ENCODE measurements around the gene DLG2.
A peak's percentile ranks its signal among the peaks of the same experiment; 100 is the strongest.
"Not testable (repeated sequence)": the region's sequence is repeated elsewhere in the genome, so short reads cannot be mapped to it uniquely, and the experiment has no call there.

The DLG2 gene

GRCh38 chr11:85027346-85027745 lies 599.8 kb downstream of the DLG2 start:
- TF ChIP-seq CTCF (IDR thresholded peaks at IDR 0.05; ENCODE audit: borderline replicate concordance, insufficient read depth, low read depth, low read length) = no peak

GRCh38 chr11:85021058-85021457 lies 606.1 kb downstream of the DLG2 start:
- H3K4me3 ChIP-seq (ENCODE audit: low read depth, low read length) = no peak overlapping the region
- TF ChIP-seq CTCF (IDR thresholded peaks at IDR 0.05; ENCODE audit: borderline replicate concordance, insufficient read depth, low read depth, low read length) = no peak

More at GRCh38 chr11:85027346-85027745, 599.8 kb downstream of the DLG2 start:
- no peak overlapping the region for H3K4me3 ChIP-seq (ENCODE audit: low read depth, low read length)

GRCh38 chr11:84993386-84993785 lies 633.8 kb downstream of the DLG2 start:
- TF ChIP-seq CTCF (IDR thresholded peaks at IDR 0.05; ENCODE audit: borderline replicate concordance, insufficient read depth, low read depth, low read length) = peak; percentile 42
- no peak overlapping the region for H3K4me3 ChIP-seq (ENCODE audit: low read depth, low read length)

GRCh38 chr11:84990141-84990540 lies 637.0 kb downstream of the DLG2 start:
- H3K4me3 ChIP-seq (ENCODE audit: low read depth, low read length) = no peak overlapping the region
- no peak for TF ChIP-seq CTCF (IDR thresholded peaks at IDR 0.05; ENCODE audit: borderline replicate concordance, insufficient read depth, low read depth, low read length)

- not testable (repeated sequence) for H3K4me3 ChIP-seq (ENCODE audit: low read depth, low read length)
Observed at GRCh38 chr11:84987686-84988187, 639.4 kb downstream of the DLG2 start.

GRCh38 chr11:84981301-84981700 lies 645.8 kb downstream of the DLG2 start:
- no peak overlapping the region for H3K4me3 ChIP-seq (ENCODE audit: low read depth, low read length)
- no peak for TF ChIP-seq CTCF (IDR thresholded peaks at IDR 0.05; ENCODE audit: borderline replicate concordance, insufficient read depth, low read depth, low read length)

- no peak overlapping the region for H3K4me3 ChIP-seq (ENCODE audit: low read depth, low read length)
- TF ChIP-seq CTCF (IDR thresholded peaks at IDR 0.05; ENCODE audit: borderline replicate concordance, insufficient read depth, low read depth, low read length) = no peak
Observed at GRCh38 chr11:84969103-84969502, 658.0 kb downstream of the DLG2 start.

- no peak for TF ChIP-seq CTCF (IDR thresholded peaks at IDR 0.05; ENCODE audit: borderline replicate concordance, insufficient read depth, low read depth, low read length)
- H3K4me3 ChIP-seq (ENCODE audit: low read depth, low read length) = no peak overlapping the region
Observed at GRCh38 chr11:84965484-84965883, 661.7 kb downstream of the DLG2 start.

Measured in GM12875 (cell line).